HepG2 (cell line): ENCODE results near the gene PLSCR5. TPM values are rescaled to one million over a fixed set of nuclear protein-coding genes. Genes with fewer than 3 reads are reported as not detected.

Experiments used
- ATF7 ChIP-seq, 2 experiments: fragments of 450-650 bp in 1 of 2; sonication (generic) in 1 of 2; formaldehyde crosslinking in 1 of 2; IDR thresholded peaks; 2 replicates each; pipeline versions ENCODE4 v1.4.0 to v1.6.1; 2016 to 2020; ENCODE audit warnings: antibody characterized with exemption in 1 of 2, mild to moderate bottlenecking in 1 of 2, missing genetic modification reagents in 1 of 2
- HDAC2 ChIP-seq: sonication (generic); formaldehyde crosslinking; IDR thresholded peaks from 2 replicates; pipeline ENCODE4 v1.4.0; 2020; ENCODE audit warnings: missing genetic modification reagents
- HIVEP1 ChIP-seq: sonication (generic); formaldehyde crosslinking; IDR thresholded peaks from 2 replicates; pipeline ENCODE4 v1.4.0; 2020; ENCODE audit warnings: mild to moderate bottlenecking, missing genetic modification reagents
- MTF1 ChIP-seq: sonication (generic); formaldehyde crosslinking; IDR thresholded peaks from 2 replicates; pipeline ENCODE4 v1.5.0; 2020; ENCODE audit warnings: missing genetic modification reagents
- SAFB2 ChIP-seq: sonication (generic); formaldehyde crosslinking; IDR thresholded peaks from 2 replicates; pipeline ENCODE4 v1.5.1; 2020; ENCODE audit warnings: missing genetic modification reagents, low read depth, mild to moderate bottlenecking, borderline replicate concordance
- SIX1 ChIP-seq: sonication (generic); formaldehyde crosslinking; IDR thresholded peaks from 2 replicates; pipeline ENCODE4 v1.4.0; 2020; ENCODE audit warnings: missing genetic modification reagents, borderline replicate concordance
- ZFYVE20 ChIP-seq: sonication (generic); formaldehyde crosslinking; IDR thresholded peaks from 2 replicates; pipeline ENCODE4 v1.8.0; 2023; ENCODE audit warnings: low read depth, mild to moderate bottlenecking, moderate library complexity, missing genetic modification reagents, borderline replicate concordance
- ZKSCAN8 ChIP-seq: IDR thresholded peaks from 2 replicates; pipeline ENCODE4 v1.6.1; 2016; ENCODE audit warnings: borderline replicate concordance, missing genetic modification reagents, missing compliant biosample characterization
- ZNF207 ChIP-seq: fragments of 450-650 bp; IDR thresholded peaks from 2 replicates; pipeline ENCODE4 v1.6.1; 2016; ENCODE audit warnings: antibody characterized with exemption, borderline replicate concordance
- ZNF234 ChIP-seq: sonication (generic); formaldehyde crosslinking; conservative IDR thresholded peaks from 2 replicates; pipeline ENCODE4 v1.5.1; 2020; ENCODE audit warnings: mild to moderate bottlenecking, missing genetic modification reagents
- ZNF460 ChIP-seq: sonication (generic); formaldehyde crosslinking; IDR thresholded peaks from 2 replicates; pipeline ENCODE4 v1.5.1; 2020; ENCODE audit warnings: missing genetic modification reagents, mild to moderate bottlenecking, borderline replicate concordance
- ZNF564 ChIP-seq: sonication (generic); formaldehyde crosslinking; IDR thresholded peaks from 2 replicates; pipeline ENCODE4 v1.8.1; 2023; ENCODE audit warnings: mild to moderate bottlenecking, missing genetic modification reagents
- ZNF605 ChIP-seq: sonication (generic); formaldehyde crosslinking; IDR thresholded peaks from 2 replicates; pipeline ENCODE4 v1.8.0; 2022; ENCODE audit warnings: mild to moderate bottlenecking, missing genetic modification reagents
- ZNF644 ChIP-seq: IDR thresholded peaks from 2 replicates; pipeline ENCODE4 v1.6.1; 2016; ENCODE audit warnings: low read depth
- polyA plus RNA-seq, 8 experiments: library from polyadenylated mRNA; depleted of rRNA in 3 of 8; stranded (reverse) in 7 of 8; unstranded in 1 of 8; fragments of >200 nt; fragmentation: Illumina TruSeq in 4 of 8; extraction: Trizol in 4 of 8; gene quantifications; 2 replicates each; pipeline versions ENCODE4 v1.2.1 to v1.2.3, GENCODE V29; 2011 to 2016; ENCODE audit warnings: low read depth in 4 of 8, missing spikeins in 1 of 8, mixed read lengths in 1 of 8; ENCODE audit not compliant: insufficient read depth in 1 of 8
- total RNA-seq, 5 experiments: library from RNA; depleted of rRNA; stranded (reverse); fragments of >200 nt; fragmentation: Illumina TruSeq; extraction: Trizol; gene quantifications; 2 replicates each; pipeline ENCODE4 v1.2.3, GENCODE V29; 2016; ENCODE audit warnings: low read depth in 1 of 5
- TF ChIP-seq, protein P1 (sequence below): IDR thresholded peaks from 2 replicates; pipeline ENCODE4 v1.4.0; 2020; ENCODE audit warnings: mild to moderate bottlenecking, missing genetic modification reagents
- TF ChIP-seq, protein P2 (sequence below): sonication (generic); formaldehyde crosslinking; IDR thresholded peaks from 2 replicates; pipeline ENCODE4 v1.9.0; 2022; ENCODE audit warnings: missing genetic modification reagents, mild to moderate bottlenecking, borderline replicate concordance
- TF ChIP-seq, protein P3 (sequence below): sonication (generic); formaldehyde crosslinking; IDR thresholded peaks from 2 replicates; pipeline ENCODE4 v1.8.0; 2022; ENCODE audit warnings: missing genetic modification reagents, low read depth, mild to moderate bottlenecking, borderline replicate concordance
- TF ChIP-seq, protein P4 (sequence below): sonication (generic); formaldehyde crosslinking; IDR thresholded peaks from 2 replicates; pipeline ENCODE4 v1.8.1; 2022; ENCODE audit warnings: mild to moderate bottlenecking, missing genetic modification reagents
- TF ChIP-seq, protein P5 (sequence below): sonication (generic); formaldehyde crosslinking; IDR thresholded peaks from 2 replicates; pipeline ENCODE4 v1.4.0; 2020; ENCODE audit warnings: mild to moderate bottlenecking, missing genetic modification reagents
- TF ChIP-seq, protein P6 (sequence below): sonication (generic); formaldehyde crosslinking; IDR thresholded peaks from 2 replicates; pipeline ENCODE4 v1.4.0; 2020; ENCODE audit warnings: missing genetic modification reagents
- TF ChIP-seq, protein P7 (sequence below): fragments of 450-650 bp; IDR thresholded peaks from 2 replicates; pipeline ENCODE4 v1.6.1; 2017

PLSCR5 gene
- total and polyA plus RNA-seq, 2 of the 13 experiments (the other 11 are each of a cell fraction or from before 2014, with no cell fraction given), result 0.50 TPM; not detected in 1

DNA sequence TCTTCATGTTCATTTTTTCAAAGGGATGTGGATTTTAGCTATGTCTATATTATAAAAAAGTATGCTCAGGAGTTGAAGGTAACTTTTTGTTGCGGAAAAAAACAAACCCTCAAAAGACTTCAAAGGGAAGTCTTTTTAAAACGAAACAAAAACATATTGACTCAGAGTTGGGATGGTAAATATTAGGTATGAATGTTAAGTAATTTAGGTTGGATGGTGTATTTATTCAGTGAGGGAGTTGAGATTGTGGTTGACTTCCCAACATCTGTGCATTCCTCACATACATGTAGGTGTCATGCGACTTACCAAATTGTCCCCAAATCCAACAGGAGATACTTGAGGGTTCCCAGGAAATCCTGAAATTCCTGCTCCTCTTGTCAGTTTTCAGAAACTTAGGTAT, 32.7 kb upstream of the PLSCR5 start (continued):
- TF ChIP-seq, protein P1, sequence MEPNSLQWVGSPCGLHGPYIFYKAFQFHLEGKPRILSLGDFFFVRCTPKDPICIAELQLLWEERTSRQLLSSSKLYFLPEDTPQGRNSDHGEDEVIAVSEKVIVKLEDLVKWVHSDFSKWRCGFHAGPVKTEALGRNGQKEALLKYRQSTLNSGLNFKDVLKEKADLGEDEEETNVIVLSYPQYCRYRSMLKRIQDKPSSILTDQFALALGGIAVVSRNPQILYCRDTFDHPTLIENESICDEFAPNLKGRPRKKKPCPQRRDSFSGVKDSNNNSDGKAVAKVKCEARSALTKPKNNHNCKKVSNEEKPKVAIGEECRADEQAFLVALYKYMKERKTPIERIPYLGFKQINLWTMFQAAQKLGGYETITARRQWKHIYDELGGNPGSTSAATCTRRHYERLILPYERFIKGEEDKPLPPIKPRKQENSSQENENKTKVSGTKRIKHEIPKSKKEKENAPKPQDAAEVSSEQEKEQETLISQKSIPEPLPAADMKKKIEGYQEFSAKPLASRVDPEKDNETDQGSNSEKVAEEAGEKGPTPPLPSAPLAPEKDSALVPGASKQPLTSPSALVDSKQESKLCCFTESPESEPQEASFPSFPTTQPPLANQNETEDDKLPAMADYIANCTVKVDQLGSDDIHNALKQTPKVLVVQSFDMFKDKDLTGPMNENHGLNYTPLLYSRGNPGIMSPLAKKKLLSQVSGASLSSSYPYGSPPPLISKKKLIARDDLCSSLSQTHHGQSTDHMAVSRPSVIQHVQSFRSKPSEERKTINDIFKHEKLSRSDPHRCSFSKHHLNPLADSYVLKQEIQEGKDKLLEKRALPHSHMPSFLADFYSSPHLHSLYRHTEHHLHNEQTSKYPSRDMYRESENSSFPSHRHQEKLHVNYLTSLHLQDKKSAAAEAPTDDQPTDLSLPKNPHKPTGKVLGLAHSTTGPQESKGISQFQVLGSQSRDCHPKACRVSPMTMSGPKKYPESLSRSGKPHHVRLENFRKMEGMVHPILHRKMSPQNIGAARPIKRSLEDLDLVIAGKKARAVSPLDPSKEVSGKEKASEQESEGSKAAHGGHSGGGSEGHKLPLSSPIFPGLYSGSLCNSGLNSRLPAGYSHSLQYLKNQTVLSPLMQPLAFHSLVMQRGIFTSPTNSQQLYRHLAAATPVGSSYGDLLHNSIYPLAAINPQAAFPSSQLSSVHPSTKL, result peak; percentile 99
- TF ChIP-seq SIX1 (CRISPR knock-in tag) (peak; percentile 69; the same call in 1 of the 2 replicates), ZFYVE20 (CRISPR knock-in tag) (no peak), ZKSCAN8 (CRISPR knock-in tag) (peak; percentile 83; the same call in 1 of the 2 replicates), SAFB2 (CRISPR knock-in tag) (no peak), ZNF605 (CRISPR knock-in tag) (peak; percentile 25; the same call in 1 of the 2 replicates), ZNF207 (no peak), ZNF234 (CRISPR knock-in tag) (no peak), HIVEP1 (CRISPR knock-in tag) (no peak), ZNF460 (CRISPR knock-in tag) (no peak), HDAC2 (CRISPR knock-in tag) (peak; percentile 86), ZNF564 (CRISPR knock-in tag) (no peak), MTF1 (CRISPR knock-in tag) (no peak), ZNF644 (CRISPR knock-in tag) (peak; percentile 89; the same call in 1 of the 2 replicates), ATF7 (IDR thresholded peaks at IDR 0.05) (no peak), ATF7 (CRISPR knock-in tag; IDR thresholded peaks at IDR 0.05) (no peak)
- TF ChIP-seq, protein P2, sequence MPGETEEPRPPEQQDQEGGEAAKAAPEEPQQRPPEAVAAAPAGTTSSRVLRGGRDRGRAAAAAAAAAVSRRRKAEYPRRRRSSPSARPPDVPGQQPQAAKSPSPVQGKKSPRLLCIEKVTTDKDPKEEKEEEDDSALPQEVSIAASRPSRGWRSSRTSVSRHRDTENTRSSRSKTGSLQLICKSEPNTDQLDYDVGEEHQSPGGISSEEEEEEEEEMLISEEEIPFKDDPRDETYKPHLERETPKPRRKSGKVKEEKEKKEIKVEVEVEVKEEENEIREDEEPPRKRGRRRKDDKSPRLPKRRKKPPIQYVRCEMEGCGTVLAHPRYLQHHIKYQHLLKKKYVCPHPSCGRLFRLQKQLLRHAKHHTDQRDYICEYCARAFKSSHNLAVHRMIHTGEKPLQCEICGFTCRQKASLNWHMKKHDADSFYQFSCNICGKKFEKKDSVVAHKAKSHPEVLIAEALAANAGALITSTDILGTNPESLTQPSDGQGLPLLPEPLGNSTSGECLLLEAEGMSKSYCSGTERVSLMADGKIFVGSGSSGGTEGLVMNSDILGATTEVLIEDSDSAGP (CRISPR knock-in tag), result no peak
- TF ChIP-seq, protein P3, sequence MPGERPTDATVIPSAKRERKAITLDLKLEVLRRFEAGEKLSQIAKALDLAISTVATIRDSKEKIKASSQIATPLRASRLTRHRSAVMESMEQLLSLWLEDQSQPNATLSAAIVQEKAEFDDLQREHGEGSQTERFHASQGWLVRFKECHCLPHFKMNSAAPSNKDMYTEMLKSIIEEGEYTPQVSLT (CRISPR knock-in tag), result no peak
- TF ChIP-seq, protein P4, sequence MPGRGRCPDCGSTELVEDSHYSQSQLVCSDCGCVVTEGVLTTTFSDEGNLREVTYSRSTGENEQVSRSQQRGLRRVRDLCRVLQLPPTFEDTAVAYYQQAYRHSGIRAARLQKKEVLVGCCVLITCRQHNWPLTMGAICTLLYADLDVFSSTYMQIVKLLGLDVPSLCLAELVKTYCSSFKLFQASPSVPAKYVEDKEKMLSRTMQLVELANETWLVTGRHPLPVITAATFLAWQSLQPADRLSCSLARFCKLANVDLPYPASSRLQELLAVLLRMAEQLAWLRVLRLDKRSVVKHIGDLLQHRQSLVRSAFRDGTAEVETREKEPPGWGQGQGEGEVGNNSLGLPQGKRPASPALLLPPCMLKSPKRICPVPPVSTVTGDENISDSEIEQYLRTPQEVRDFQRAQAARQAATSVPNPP (CRISPR knock-in tag), result no peak
- TF ChIP-seq, protein P5, sequence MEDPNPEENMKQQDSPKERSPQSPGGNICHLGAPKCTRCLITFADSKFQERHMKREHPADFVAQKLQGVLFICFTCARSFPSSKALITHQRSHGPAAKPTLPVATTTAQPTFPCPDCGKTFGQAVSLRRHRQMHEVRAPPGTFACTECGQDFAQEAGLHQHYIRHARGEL (CRISPR knock-in tag), result no peak
- TF ChIP-seq, protein P6, sequence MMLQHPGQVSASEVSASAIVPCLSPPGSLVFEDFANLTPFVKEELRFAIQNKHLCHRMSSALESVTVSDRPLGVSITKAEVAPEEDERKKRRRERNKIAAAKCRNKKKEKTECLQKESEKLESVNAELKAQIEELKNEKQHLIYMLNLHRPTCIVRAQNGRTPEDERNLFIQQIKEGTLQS (CRISPR knock-in tag), result no peak
- TF ChIP-seq, protein P7, sequence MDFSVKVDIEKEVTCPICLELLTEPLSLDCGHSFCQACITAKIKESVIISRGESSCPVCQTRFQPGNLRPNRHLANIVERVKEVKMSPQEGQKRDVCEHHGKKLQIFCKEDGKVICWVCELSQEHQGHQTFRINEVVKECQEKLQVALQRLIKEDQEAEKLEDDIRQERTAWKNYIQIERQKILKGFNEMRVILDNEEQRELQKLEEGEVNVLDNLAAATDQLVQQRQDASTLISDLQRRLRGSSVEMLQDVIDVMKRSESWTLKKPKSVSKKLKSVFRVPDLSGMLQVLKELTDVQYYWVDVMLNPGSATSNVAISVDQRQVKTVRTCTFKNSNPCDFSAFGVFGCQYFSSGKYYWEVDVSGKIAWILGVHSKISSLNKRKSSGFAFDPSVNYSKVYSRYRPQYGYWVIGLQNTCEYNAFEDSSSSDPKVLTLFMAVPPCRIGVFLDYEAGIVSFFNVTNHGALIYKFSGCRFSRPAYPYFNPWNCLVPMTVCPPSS, result no peak
